COR-L47 (cell line): ENCODE measurements around the gene KRAS.

Source experiments
- DNase-seq: peaks from one replicate; lab custom pipeline; 2025; lab: John Stamatoyannopoulos, UW

Gene KRAS

DNA sequence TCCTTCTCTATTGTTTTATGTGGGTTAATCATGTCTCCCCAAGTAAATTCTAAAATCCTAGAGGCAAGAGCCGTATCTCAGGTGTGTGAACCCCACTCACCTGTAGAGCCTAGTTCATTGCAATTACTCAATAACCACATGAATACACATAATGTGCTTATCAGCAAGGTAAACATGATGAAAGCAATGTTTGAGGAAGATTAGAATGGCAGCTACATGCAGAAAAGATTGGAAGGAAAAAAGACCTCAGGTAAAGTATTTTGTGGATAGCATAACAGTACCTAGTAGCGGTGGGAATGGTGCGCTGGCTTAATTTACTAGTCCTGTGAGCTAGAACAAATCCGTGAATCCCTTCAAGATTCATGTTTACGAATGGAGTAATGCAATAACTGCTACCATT is 5.3 kb upstream of the KRAS start:
- DNase-seq = no peak

DNA sequence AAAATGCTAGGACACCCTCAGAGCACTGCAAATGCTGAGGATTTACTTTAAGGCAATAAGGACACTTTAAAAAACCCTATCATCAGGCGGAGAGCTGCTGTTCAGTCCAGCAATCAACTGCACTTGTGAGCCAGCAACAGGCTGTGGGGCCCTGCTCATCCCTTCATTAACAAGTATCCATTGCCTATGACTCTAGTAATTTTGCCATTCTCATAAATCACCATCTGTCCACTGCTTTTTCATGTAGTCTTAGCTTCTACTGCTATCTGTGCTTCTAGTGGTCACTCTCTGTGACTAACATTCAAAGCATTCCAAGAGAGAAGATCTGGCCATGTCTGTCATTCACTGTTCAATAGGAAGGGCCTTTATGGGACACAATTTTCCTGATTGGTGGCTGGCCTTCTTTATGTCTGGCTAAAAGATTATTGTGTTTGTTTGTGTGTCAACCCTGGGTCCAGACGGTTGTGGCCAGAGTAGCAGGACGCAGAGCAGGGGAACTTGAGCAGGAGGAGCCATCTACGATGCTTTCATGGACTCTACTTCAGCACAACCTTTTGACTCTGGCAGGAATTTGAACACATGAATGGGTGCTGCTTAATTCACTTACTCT is 3.6 kb upstream of the KRAS start:
- DNase-seq = no peak

GRCh38 chr12:25253371-25254068 is 2.8 kb upstream of the KRAS start:
- DNase-seq = no peak

- no peak for DNase-seq
Measured at GRCh38 chr12:25252946-25253345, 2.2 kb upstream of the KRAS start.

- DNase-seq = no peak
Measured at GRCh38 chr12:25251769-25252168, 1.0 kb upstream of the KRAS start.

- DNase-seq = no peak
Measured at GRCh38 chr12:25249931-25250738, 594 bp downstream of the KRAS start.

GRCh38 chr12:25248732-25249131 is 2.0 kb downstream of the KRAS start:
- DNase-seq = no peak

DNA sequence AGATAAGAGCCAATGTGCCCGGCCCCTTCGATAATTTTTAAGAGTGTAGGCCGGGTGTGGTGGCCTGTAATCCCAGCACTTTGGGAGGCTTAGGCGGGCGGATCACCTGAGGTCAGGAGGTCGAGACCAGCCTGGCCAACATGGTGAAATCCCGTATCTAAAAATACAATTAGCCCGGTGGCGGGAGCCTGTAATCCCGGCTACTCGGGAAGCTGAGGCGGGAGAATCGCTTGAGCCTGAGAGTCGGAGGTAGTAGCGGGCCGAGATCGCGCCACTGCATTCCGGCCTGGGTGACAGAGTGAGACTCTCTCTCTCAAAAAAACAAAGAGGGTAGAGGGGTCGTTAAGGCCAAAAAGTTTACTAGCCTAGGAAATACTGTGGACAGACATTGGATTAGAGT is 2.6 kb downstream of the KRAS start:
- no peak for DNase-seq

GRCh38 chr12:25245491-25245890 is 5.2 kb downstream of the KRAS start:
- DNase-seq = no peak

GRCh38 chr12:25243680-25243990 is 7.1 kb downstream of the KRAS start:
- DNase-seq = no peak

DNA sequence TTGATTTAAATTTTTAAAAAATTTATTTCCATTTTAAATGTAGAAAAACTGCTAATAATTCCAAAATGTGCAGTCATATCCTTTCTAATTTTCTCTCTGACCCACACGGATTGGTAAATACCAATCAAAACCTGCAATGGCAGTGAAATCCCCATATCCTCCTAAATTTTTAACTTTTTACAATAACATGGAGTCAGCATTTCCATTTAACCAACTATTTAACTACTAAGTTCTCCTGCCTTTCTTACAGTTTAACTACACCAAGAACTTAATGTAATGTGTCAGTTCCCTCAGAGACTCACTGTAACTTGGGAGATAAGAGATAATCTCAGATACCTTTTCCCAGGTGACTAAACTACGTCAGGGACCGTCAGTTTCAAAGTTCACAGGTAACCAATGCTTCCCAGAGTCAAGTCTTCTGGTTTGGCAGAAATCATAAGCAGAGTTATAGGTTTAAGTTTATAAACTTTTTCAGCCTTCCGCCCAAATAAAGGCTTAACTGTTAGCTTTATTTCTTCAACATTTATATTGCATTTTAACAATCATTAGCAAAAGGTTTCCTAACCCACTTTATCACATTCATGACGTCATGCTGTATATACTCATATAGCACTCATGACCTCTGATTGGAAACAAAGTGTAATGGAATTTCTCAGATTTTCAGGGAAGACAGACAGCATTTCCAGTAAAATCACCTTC is 7.6 kb downstream of the KRAS start:
- no peak for DNase-seq

GRCh38 chr12:25241167-25242020 is 9.3 kb downstream of the KRAS start:
- no peak for DNase-seq

- no peak for DNase-seq
Measured at GRCh38 chr12:25236626-25237025, 14.1 kb downstream of the KRAS start.

DNA sequence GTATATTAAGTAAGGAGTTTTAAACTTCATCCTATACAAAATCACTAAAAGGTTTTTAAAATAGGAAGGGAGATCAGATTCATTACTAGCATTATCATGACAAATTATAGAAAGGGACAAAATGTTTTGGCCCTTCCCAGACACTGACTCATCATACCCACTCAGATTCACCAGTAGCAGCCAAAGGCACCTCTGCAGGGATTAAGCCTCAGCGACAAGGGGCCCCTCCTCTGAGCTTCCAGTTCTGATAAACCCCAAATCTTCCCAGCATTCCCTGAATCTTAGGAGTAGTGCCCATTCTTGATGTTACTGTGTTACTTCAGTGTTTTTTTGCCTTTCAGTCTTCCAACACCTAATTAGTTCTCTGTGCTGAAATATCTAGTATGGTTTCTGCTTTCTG is 14.5 kb downstream of the KRAS start:
- DNase-seq = no peak

DNA sequence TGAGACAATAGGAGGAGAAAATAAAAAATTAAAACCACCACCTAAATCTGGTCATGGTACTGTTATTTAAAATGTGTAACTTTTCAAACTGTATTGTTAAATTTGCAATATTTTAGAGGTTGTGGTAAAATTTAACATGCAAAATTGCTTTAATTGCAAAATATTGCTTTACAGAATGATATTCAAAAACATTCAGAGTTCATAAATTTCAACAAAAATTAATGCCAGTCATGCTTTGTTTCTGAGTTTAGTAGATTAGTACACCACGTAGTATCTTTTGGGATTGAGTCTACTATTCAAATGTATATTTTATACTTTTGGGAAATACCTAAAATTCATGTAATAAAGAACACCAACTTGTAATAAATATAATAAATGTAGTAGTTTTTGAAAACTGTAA is 37.4 kb downstream of the KRAS start:
- DNase-seq = no peak

- DNase-seq = no peak
Measured at GRCh38 chr12:25208554-25208953, 42.2 kb downstream of the KRAS start.

- DNase-seq = no peak
Measured at GRCh38 chr12:25207846-25208245, 42.9 kb downstream of the KRAS start.

- no peak for DNase-seq
Measured at GRCh38 chr12:25207411-25207810, 43.3 kb downstream of the KRAS start.

DNA sequence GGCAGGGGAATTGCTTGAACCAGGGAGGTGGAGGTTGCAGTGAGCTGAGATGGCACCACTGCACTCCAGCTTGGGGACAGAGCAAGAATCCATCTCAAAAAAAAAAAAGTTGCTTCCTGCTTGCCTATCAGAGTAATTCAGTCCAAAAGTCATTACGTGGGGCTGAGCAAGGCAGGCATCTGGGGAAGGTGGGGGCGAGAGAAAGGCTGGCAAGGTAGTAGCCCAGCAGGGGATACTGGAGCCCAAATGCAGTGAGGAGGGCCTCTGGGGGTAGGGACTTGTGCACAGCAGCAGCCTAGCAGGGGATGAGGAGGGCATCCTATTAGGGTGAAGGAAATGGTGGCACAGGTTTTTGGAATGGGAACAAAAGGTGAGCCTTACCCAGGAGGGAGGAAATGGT is 48.6 kb downstream of the KRAS start:
- DNase-seq = no peak

- no peak for DNase-seq
Measured at GRCh38 chr12:25200703-25201102, 50.0 kb downstream of the KRAS start.

DNA sequence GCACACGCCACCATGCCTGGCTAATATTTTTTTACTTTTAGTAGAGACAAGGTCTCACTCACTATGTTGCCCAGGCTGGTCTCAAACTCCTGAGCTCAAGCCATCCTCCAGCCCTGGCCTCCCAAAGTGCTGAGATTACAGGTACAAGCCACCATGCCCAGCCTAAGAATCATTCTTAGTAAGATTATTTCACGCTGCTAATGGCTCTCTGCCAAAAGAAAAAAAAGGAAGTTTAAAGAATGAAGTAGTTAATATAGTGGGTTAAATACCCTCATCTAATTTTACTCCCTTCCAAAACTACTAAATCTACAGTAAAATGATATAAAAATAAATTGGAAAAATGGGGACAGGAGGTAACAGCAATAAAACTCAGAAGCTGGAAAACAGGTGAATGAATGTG is 53.1 kb downstream of the KRAS start:
- no peak for DNase-seq
